IMR-90 (cell line): ENCODE results near the gene YEATS4. TPM values are rescaled to one million over a fixed set of nuclear protein-coding genes. Genes with fewer than 3 reads are reported as not detected.

Source experiments
- ATAC-seq: fragments of 200-7000 bp; cut with Tn5 transposase; 2 replicates; pipeline ENCODE4 v1.9.1; 2020; ENCODE audit warnings: low read depth, mild to moderate bottlenecking, moderate library complexity
- BruUV-seq: library from RNA; stranded (reverse); fragments of 400-500 nt; replicated peaks from 2 replicates; lab custom pipeline; 2021; lab: Mats Ljungman, UMichigan
- CTCF ChIA-PET: fragments of 300-600 bp; formaldehyde crosslinking; extraction: SDS; loops from one replicate; lab custom pipeline; 2021; ENCODE audit warnings: antibody characterized with exemption; lab: Yijun Ruan, JAX
- POLR2A ChIA-PET: fragments of 300-600 bp; sonication (Branson Sonifier 250); formaldehyde crosslinking; loops from one replicate; lab custom pipeline; 2022; ENCODE audit warnings: antibody characterized with exemption; ENCODE audit not compliant: unreplicated experiment; lab: Charles Lee
- DNase-seq: peaks from one replicate; pipeline ENCODE4 v3.0.0; 2013
- H2AFZ ChIP-seq: replicated peaks from 2 replicates; pipeline ENCODE3; 2013; ENCODE audit warnings: low read length, mild to moderate bottlenecking; ENCODE audit not compliant: poor library complexity
- H2AK5ac ChIP-seq: 2 replicates; pipeline ENCODE4 v1.6.1; 2013; ENCODE audit warnings: low read depth, low read length, inconsistent platforms
- H2AK9ac ChIP-seq: replicated peaks from 2 replicates; pipeline ENCODE3; 2013; ENCODE audit warnings: mild to moderate bottlenecking, low read depth, low read length, moderate library complexity; ENCODE audit not compliant: poor library complexity
- H2BK120ac ChIP-seq: 2 replicates; pipeline ENCODE4 v1.6.1; 2013; ENCODE audit warnings: low read depth, low read length, inconsistent platforms
- H2BK15ac ChIP-seq: 3 replicates; pipeline ENCODE4 v1.6.1; 2013; ENCODE audit warnings: low read depth, low read length, inconsistent platforms
- H2BK20ac ChIP-seq: 2 replicates; pipeline ENCODE4 v1.6.1; 2013; ENCODE audit warnings: low read depth, mild to moderate bottlenecking, inconsistent platforms, low read length, moderate library complexity
- H2BK5ac ChIP-seq: 2 replicates; pipeline ENCODE4 v1.6.1; 2013; ENCODE audit warnings: mild to moderate bottlenecking, low read depth, low read length, inconsistent platforms; ENCODE audit not compliant: poor library complexity, severe bottlenecking
- H3K14ac ChIP-seq: replicated peaks from 2 replicates; pipeline ENCODE4 v1.6.1; 2013; ENCODE audit warnings: low read depth, low read length, inconsistent platforms
- H3K18ac ChIP-seq: 2 replicates; pipeline ENCODE4 v1.6.1; 2013; ENCODE audit warnings: low read depth, low read length, control low read depth
- H3K23ac ChIP-seq: 2 replicates; pipeline ENCODE4 v1.6.1; 2013; ENCODE audit warnings: low read depth, low read length, inconsistent platforms
- H3K27ac ChIP-seq: 2 replicates; pipeline ENCODE4 v1.5.1; 2013; ENCODE audit warnings: mild to moderate bottlenecking, control low read depth, low read length; ENCODE audit not compliant: insufficient read depth
- H3K27me3 ChIP-seq: 2 replicates; pipeline ENCODE4 v1.6.1; 2013; ENCODE audit warnings: low read length; ENCODE audit not compliant: control insufficient read depth, insufficient read depth
- H3K36me3 ChIP-seq: 2 replicates; pipeline ENCODE4 v1.6.1; 2013; ENCODE audit warnings: low read length, mixed read lengths; ENCODE audit not compliant: control insufficient read depth, insufficient read depth
- H3K4ac ChIP-seq: 2 replicates; pipeline ENCODE4 v1.6.1; 2013; ENCODE audit warnings: low read depth, low read length, inconsistent platforms
- H3K4me1 ChIP-seq: 2 replicates; pipeline ENCODE4 v1.6.1; 2013; ENCODE audit warnings: low read length, mixed read lengths; ENCODE audit not compliant: control insufficient read depth, insufficient read depth
- H3K4me2 ChIP-seq: 2 replicates; pipeline ENCODE4 v1.6.1; 2013; ENCODE audit warnings: low read depth, mild to moderate bottlenecking, control low read depth, low read length, moderate library complexity
- H3K4me3 ChIP-seq: 2 replicates; pipeline ENCODE4 v1.5.1; 2013; ENCODE audit warnings: low read depth, mild to moderate bottlenecking, control low read depth, low read length, moderate library complexity; ENCODE audit not compliant: insufficient read depth
- H3K56ac ChIP-seq: 2 replicates; pipeline ENCODE4 v1.6.1; 2013; ENCODE audit warnings: low read length, inconsistent platforms; ENCODE audit not compliant: insufficient read depth; ENCODE audit errors: extremely low read depth
- H3K79me1 ChIP-seq, 2 experiments: 2 replicates each; pipeline ENCODE4 v1.6.1; 2013; ENCODE audit warnings: low read length in 2 of 2, inconsistent platforms in 1 of 2, low read depth in 1 of 2
- H3K9ac ChIP-seq: 2 replicates; pipeline ENCODE4 v1.6.1; 2013; ENCODE audit warnings: low read depth, low read length, control low read depth
- H3K9me1 ChIP-seq: 2 replicates; pipeline ENCODE4 v1.6.1; 2013; ENCODE audit warnings: low read length, inconsistent platforms; ENCODE audit not compliant: insufficient read depth
- H3K9me3 ChIP-seq: 2 replicates; pipeline ENCODE4 v1.6.1; 2013; ENCODE audit warnings: low read length; ENCODE audit not compliant: control insufficient read depth, insufficient read depth
- H4K20me1 ChIP-seq: 2 replicates; pipeline ENCODE4 v1.6.1; 2013; ENCODE audit warnings: low read length, inconsistent platforms; ENCODE audit not compliant: insufficient read depth
- H4K5ac ChIP-seq: 2 replicates; pipeline ENCODE4 v1.6.1; 2013; ENCODE audit warnings: mild to moderate bottlenecking, low read depth, low read length, control low read depth
- H4K8ac ChIP-seq, 2 experiments: 2 replicates each; pipeline ENCODE4 v1.6.1; 2013; ENCODE audit warnings: low read depth in 2 of 2, low read length in 2 of 2, control low read depth in 1 of 2, inconsistent platforms in 1 of 2
- H4K91ac ChIP-seq: 2 replicates; pipeline ENCODE4 v1.6.1; 2013; ENCODE audit warnings: low read depth, low read length, inconsistent platforms; ENCODE audit not compliant: insufficient read depth
- BHLHE40 ChIP-seq: fragments of 150-350 bp; IDR thresholded peaks from 2 replicates; pipeline ENCODE4 v1.6.1; 2016; ENCODE audit warnings: mild to moderate bottlenecking, low read depth, low read length
- CEBPB ChIP-seq: IDR thresholded peaks from 2 replicates; pipeline ENCODE4 v1.6.1; 2012; ENCODE audit warnings: low read depth, low read length, improper control_type of control experiment
- CTCF ChIP-seq: conservative IDR thresholded peaks from 2 replicates; pipeline ENCODE4 v1.5.1; 2012; ENCODE audit warnings: mild to moderate bottlenecking, low read depth, low read length, improper control_type of control experiment
- ELK1 ChIP-seq: fragments of 150-350 bp; IDR thresholded peaks from 2 replicates; pipeline ENCODE4 v1.6.1; 2016; ENCODE audit warnings: low read depth, mild to moderate bottlenecking, low read length, moderate library complexity, borderline replicate concordance
- FOS ChIP-seq: fragments of 150-350 bp; IDR thresholded peaks from 2 replicates; pipeline ENCODE4 v1.6.1; 2016; ENCODE audit warnings: low read depth, low read length
- MAFK ChIP-seq: IDR thresholded peaks from 2 replicates; pipeline ENCODE4 v1.6.1; 2012; ENCODE audit warnings: low read depth, low read length, improper control_type of control experiment
- MAZ ChIP-seq: IDR thresholded peaks from 2 replicates; pipeline ENCODE4 v1.6.1; 2012; ENCODE audit warnings: low read depth, mild to moderate bottlenecking, low read length, improper control_type of control experiment, moderate library complexity, borderline replicate concordance
- MXI1 ChIP-seq: IDR thresholded peaks from 2 replicates; pipeline ENCODE4 v1.6.1; 2012; ENCODE audit warnings: low read depth, mild to moderate bottlenecking, low read length, moderate library complexity, borderline replicate concordance
- NFE2L2 ChIP-seq: fragments of 150-350 bp; IDR thresholded peaks from 2 replicates; pipeline ENCODE4 v1.6.1; 2016; ENCODE audit warnings: low read depth, mild to moderate bottlenecking, low read length
- POLR2A ChIP-seq: IDR thresholded peaks from 2 replicates; pipeline ENCODE4 v1.6.1; 2012; ENCODE audit warnings: mild to moderate bottlenecking, low read depth, low read length
- RAD21 ChIP-seq: IDR thresholded peaks from 2 replicates; pipeline ENCODE4 v1.6.1; 2012; ENCODE audit warnings: low read length, improper control_type of control experiment
- RFX5 ChIP-seq: IDR thresholded peaks from 2 replicates; pipeline ENCODE4 v1.8.0; 2012; ENCODE audit warnings: low read depth, mild to moderate bottlenecking, low read length, moderate library complexity
- SMC3 ChIP-seq: fragments of 150-350 bp; IDR thresholded peaks from 2 replicates; pipeline ENCODE4 v1.6.1; 2016; ENCODE audit warnings: low read depth, mild to moderate bottlenecking, antibody characterized with exemption, low read length, moderate library complexity
- WGBS, 2 experiments: methylation state at CpG; one replicate each; pipeline versions ENCODE4 v1.1.5 to v1.1.7; 2013; ENCODE audit warnings: missing lambda C conversion rate in 2 of 2; ENCODE audit not compliant: insufficient read length in 1 of 2; ENCODE audit errors: extremely low coverage in 2 of 2; 5-methylcytosine and 5-hydroxymethylcytosine counted together
- dilution Hi-C: fragments of 300-500 bp; cut with HindIII; formaldehyde crosslinking; loops from one replicate; pipeline ENCODE4 v1.14.3; 2018; ENCODE audit warnings: low sequenced_read_pairs; ENCODE audit not compliant: unreplicated experiment
- in situ Hi-C: fragments of 300-500 bp; cut with MboI; formaldehyde crosslinking; loops from 3 replicates; pipeline ENCODE4 v1.14.3; 2019; ENCODE audit warnings: low sequenced_read_pairs, inconsistent platforms, mixed read lengths
- intact Hi-C: fragments of 100-400 bp; cut with micrococcal nuclease; formaldehyde crosslinking; loops from 2 replicates; pipeline ENCODE4 v1.10.0; 2022
- polyA plus RNA-seq, 3 experiments: library from polyadenylated mRNA; depleted of rRNA; stranded (reverse); fragments of >200 nt; gene quantifications; 2 replicates each; pipeline ENCODE4 v1.2.3, GENCODE V29; 2012; ENCODE audit warnings: low replicate concordance in 1 of 3
- total RNA-seq: library from RNA; depleted of rRNA; stranded (reverse); fragments of >200 nt; gene quantifications from 2 replicates; pipeline ENCODE4 v1.2.3, GENCODE V29; 2012

Gene YEATS4
- total and polyA plus RNA-seq, 2 of the 4 experiments (the other 2 are of a cell fraction), result 6.9 to 15.1 TPM

- Histone ChIP-seq H3K9ac (no peak overlapping the region), H4K8ac (no peak overlapping the region), H3K4me1 (0 out of 2 replicates have a peak, but pooled peaks cover 2% of the 10 kb centered on the region), H3K79me1 (0 out of 4 replicates have a peak, but pooled peaks cover 0 to under 1% of the 10 kb centered on the region in 2 experiments), H4K20me1 (no peaks in the 10 kb centered on the region), H3K9me3 (no peaks in the 10 kb centered on the region), H2BK15ac (no peak overlapping the region), H3K56ac (no peak overlapping the region), H2AK9ac (no peak overlapping the region), H3K27me3 (no peaks in the 10 kb centered on the region), H4K5ac (no peak overlapping the region), H3K27ac (no peak overlapping the region), H2BK20ac (no peak overlapping the region), H3K14ac (no peak overlapping the region), H2AK5ac (no peak overlapping the region), H3K36me3 (peaks cover 1% of the 10 kb centered on the region; the same call in 1 of the 2 replicates), H2BK120ac (no peak overlapping the region), H4K91ac (no peak overlapping the region), H3K4me3 (no peak overlapping the region), H3K18ac (no peak overlapping the region), H3K4ac (no peak overlapping the region), H3K23ac (no peak overlapping the region), H2AFZ (no peak overlapping the region), H3K4me2 (no peak overlapping the region), H2BK5ac (no peak overlapping the region), H3K9me1 (no peaks in the 10 kb centered on the region)
- dilution Hi-C loops, result no loop called here
- no peak for TF ChIP-seq BHLHE40
- TF ChIP-seq ELK1, result no peak
- no peak for TF ChIP-seq SMC3
- no peak for TF ChIP-seq POLR2A
- TF ChIP-seq MXI1, result no peak
- TF ChIP-seq RAD21, result no peak
- TF ChIP-seq NFE2L2, result no peak
- TF ChIP-seq CTCF, result no peak
- no peak for TF ChIP-seq RFX5
- no peak for TF ChIP-seq MAFK
- TF ChIP-seq MAZ, result no peak
- no peak for TF ChIP-seq FOS
- TF ChIP-seq CEBPB, result no peak
- no peak for DNase-seq
- in situ Hi-C loops, result no loop called here
- ChIA-PET POLR2A (no interaction called here), CTCF (no interaction called here)
- ATAC-seq, result no peak
- intact Hi-C loops, result no loop called here
- no TSS peak for BruUV-seq
- no CpG with 5 or more reads among the region's 5 CpGs for WGBS, 2 experiments
Observed at GRCh38 chr12:69366796-69367195, 7.3 kb downstream of the YEATS4 start.
